HCT116 (cell line): Measurements from ENCODE around the gene TF. TPM values are rescaled to one million over a fixed set of nuclear protein-coding genes. Genes with fewer than 3 reads are reported as not detected.

ENCODE experiments used
- ATAC-seq: fragments of 200-7000 bp; cut with Tn5 transposase; 2 replicates; pipeline ENCODE4 v1.9.1; 2020; ENCODE audit warnings: mild to moderate bottlenecking, moderate library complexity
- BruUV-seq: library from RNA; stranded (reverse); fragments of 400-500 nt; replicated peaks from 2 replicates; lab custom pipeline; 2021; lab: Mats Ljungman, UMichigan
- CTCF ChIA-PET: fragments of 300-600 bp; sonication (Branson Sonifier 250); formaldehyde crosslinking; loops from one replicate; lab custom pipeline; 2021; ENCODE audit warnings: antibody characterized with exemption; lab: Charles Lee
- POLR2A ChIA-PET: fragments of 300-600, 350-600 bp; sonication (Branson Sonifier 250); formaldehyde crosslinking; loops from one replicate; lab custom pipeline; 2021; ENCODE audit warnings: antibody characterized with exemption; lab: Charles Lee
- RAD21 ChIA-PET, 2 experiments: fragments of 300-600 bp; sonication (Branson Sonifier 250); formaldehyde crosslinking; loops; one replicate each; lab custom pipeline; 2023; ENCODE audit warnings: low total read pairs in 2 of 2; ENCODE audit not compliant: uncharacterized antibody in 2 of 2, unreplicated experiment in 2 of 2, low non-redundant PET in 1 of 2; lab: Charles Lee
- DNase-seq: peaks from one replicate; pipeline ENCODE4 v3.0.0-alpha.2; 2010; ENCODE audit warnings: low read depth, low spot score
- H2AFZ ChIP-seq: fragments of 200-600 bp; shearing (Covaris generic), sonication (generic); 2 replicates; pipeline ENCODE4 v1.6.1; 2017; ENCODE audit warnings: low read depth, mixed run types, mixed read lengths, antibody characterized with exemption, low read length; ENCODE audit not compliant: poor library complexity, severe bottlenecking
- H3K27ac ChIP-seq: 2 replicates; pipeline ENCODE4 v1.5.1; 2012; ENCODE audit warnings: low read depth, low read length
- H3K27me3 ChIP-seq: fragments of 200-600 bp; sonication (generic); 2 replicates; pipeline ENCODE4 v1.6.1; 2016; ENCODE audit warnings: mixed run types, low read length, mixed read lengths; ENCODE audit not compliant: insufficient read depth
- H3K36me3 ChIP-seq, 2 experiments: fragments of 200-500 bp in 1 of 2; fragments of 200-600 bp in 1 of 2; sonication (Bioruptor generic) in 1 of 2; sonication (generic) in 1 of 2; 2 replicates each; pipeline versions ENCODE4 v1.5.1 to v1.6.1; 2014 to 2016; ENCODE audit warnings: low read length in 2 of 2, inconsistent platforms in 1 of 2, mixed read lengths in 1 of 2, mixed run types in 1 of 2; ENCODE audit not compliant: insufficient read depth in 2 of 2, control insufficient read depth in 1 of 2
- H3K4me1 ChIP-seq, 2 experiments: fragments of 200-600 bp in 1 of 2; sonication (generic) in 1 of 2; 2 replicates each; pipeline versions ENCODE4 v1.5.1 to v1.6.1; 2012 to 2017; ENCODE audit warnings: low read length in 2 of 2, inconsistent platforms in 1 of 2, mild to moderate bottlenecking in 1 of 2, mixed read lengths in 1 of 2, mixed run types in 1 of 2, moderate library complexity in 1 of 2; ENCODE audit not compliant: insufficient read depth in 2 of 2, control insufficient read depth in 1 of 2
- H3K4me2 ChIP-seq: fragments of 200-600 bp; sonication (generic); 2 replicates; pipeline ENCODE4 v1.6.1; 2017; ENCODE audit warnings: mixed run types, low read length, mixed read lengths
- H3K4me3 ChIP-seq, 2 experiments: fragments of 200-600 bp in 1 of 2; sonication (generic) in 1 of 2; replicated peaks in 1 of 2; 2 replicates each; pipeline ENCODE4 v1.5.1; 2011 to 2016; ENCODE audit warnings: low read length in 2 of 2, control low read depth in 1 of 2, low read depth in 1 of 2, mild to moderate bottlenecking in 1 of 2, mixed read lengths in 1 of 2, mixed run types in 1 of 2
- H3K79me2 ChIP-seq: fragments of 200-600 bp; sonication (generic); 2 replicates; pipeline ENCODE4 v1.6.1; 2017; ENCODE audit warnings: mild to moderate bottlenecking, mixed run types, low read length, moderate library complexity, mixed read lengths; ENCODE audit not compliant: insufficient read depth
- H3K9ac ChIP-seq: fragments of 200-600 bp; sonication (generic); 2 replicates; pipeline ENCODE4 v1.6.1; 2016; ENCODE audit warnings: low read length, mixed read lengths
- H3K9me2 ChIP-seq: fragments of 200-600 bp; sonication (generic), shearing (Covaris generic); 2 replicates; pipeline ENCODE4 v1.6.1; 2017; ENCODE audit warnings: mixed run types, mild to moderate bottlenecking, moderate library complexity; ENCODE audit not compliant: insufficient read depth
- H3K9me3 ChIP-seq, 2 experiments: fragments of 200-500 bp in 1 of 2; fragments of 200-600 bp in 1 of 2; sonication (Bioruptor generic) in 1 of 2; sonication (generic) in 1 of 2; 2 replicates each; pipeline ENCODE4 v1.6.1; 2014 to 2017; ENCODE audit warnings: low read length in 2 of 2, mixed read lengths in 2 of 2, inconsistent platforms in 1 of 2, low read depth in 1 of 2, mild to moderate bottlenecking in 1 of 2, mixed run types in 1 of 2, moderate library complexity in 1 of 2; ENCODE audit not compliant: control insufficient read depth in 1 of 2, insufficient read depth in 1 of 2
- H4K20me1 ChIP-seq: fragments of 200-600 bp; sonication (generic), shearing (Covaris generic); 2 replicates; pipeline ENCODE4 v1.6.1; 2017; ENCODE audit warnings: mixed run types, mild to moderate bottlenecking, moderate library complexity; ENCODE audit not compliant: insufficient read depth
- ATF3 ChIP-seq: IDR thresholded peaks from 2 replicates; pipeline ENCODE4 v1.6.1; 2012
- CBX3 ChIP-seq: IDR thresholded peaks from 2 replicates; pipeline ENCODE4 v1.6.1; 2012; ENCODE audit warnings: low read depth
- EGR1 ChIP-seq: IDR thresholded peaks from 2 replicates; pipeline ENCODE4 v1.6.1; 2012; ENCODE audit warnings: low read depth
- FOSL1 ChIP-seq: IDR thresholded peaks from 2 replicates; pipeline ENCODE4 v1.6.1; 2012; ENCODE audit warnings: low read depth
- JUND ChIP-seq: IDR thresholded peaks from 2 replicates; pipeline ENCODE4 v1.6.1; 2012
- SIN3A ChIP-seq: IDR thresholded peaks from 2 replicates; pipeline ENCODE4 v1.6.1; 2012; ENCODE audit warnings: low read depth
- SP1 ChIP-seq: IDR thresholded peaks from 2 replicates; pipeline ENCODE4 v1.6.1; 2012; ENCODE audit warnings: low read depth
- intact Hi-C: fragments of 100-400 bp; cut with micrococcal nuclease; formaldehyde crosslinking; loops from 2 replicates; pipeline ENCODE4 v1.10.0; 2022
- total RNA-seq: library from RNA; stranded (reverse); gene quantifications from one replicate; pipeline ENCODE4 v1.2.1, GENCODE V29; 2021; ENCODE audit not compliant: unreplicated experiment
- TF ChIP-seq, protein P1 (sequence below), 3 experiments: fragments of 200-600 bp in 1 of 3; sonication (generic) in 1 of 3; IDR thresholded peaks in 2 of 3; conservative IDR thresholded peaks in 1 of 3; 2 replicates each; pipeline ENCODE4 v1.5.1; 2012 to 2017; ENCODE audit warnings: low read depth in 2 of 3, low read length in 2 of 3, antibody characterized with exemption in 1 of 3, borderline replicate concordance in 1 of 3, control low read depth in 1 of 3, mild to moderate bottlenecking in 1 of 3, mixed read lengths in 1 of 3, mixed run types in 1 of 3, moderate library complexity in 1 of 3; ENCODE audit not compliant: insufficient read depth in 1 of 3
- TF ChIP-seq, protein P2 (sequence below): IDR thresholded peaks from 2 replicates; pipeline ENCODE4 v1.6.1; 2012; ENCODE audit warnings: low read depth

The TF gene
- total RNA-seq, 1 experiment from 2014 or later, result 10.4 TPM

GRCh38 chr3:133832802-133833144, 86.6 kb downstream of the TF start:
- no peak for TF ChIP-seq FOSL1
- TF ChIP-seq, protein P1, sequence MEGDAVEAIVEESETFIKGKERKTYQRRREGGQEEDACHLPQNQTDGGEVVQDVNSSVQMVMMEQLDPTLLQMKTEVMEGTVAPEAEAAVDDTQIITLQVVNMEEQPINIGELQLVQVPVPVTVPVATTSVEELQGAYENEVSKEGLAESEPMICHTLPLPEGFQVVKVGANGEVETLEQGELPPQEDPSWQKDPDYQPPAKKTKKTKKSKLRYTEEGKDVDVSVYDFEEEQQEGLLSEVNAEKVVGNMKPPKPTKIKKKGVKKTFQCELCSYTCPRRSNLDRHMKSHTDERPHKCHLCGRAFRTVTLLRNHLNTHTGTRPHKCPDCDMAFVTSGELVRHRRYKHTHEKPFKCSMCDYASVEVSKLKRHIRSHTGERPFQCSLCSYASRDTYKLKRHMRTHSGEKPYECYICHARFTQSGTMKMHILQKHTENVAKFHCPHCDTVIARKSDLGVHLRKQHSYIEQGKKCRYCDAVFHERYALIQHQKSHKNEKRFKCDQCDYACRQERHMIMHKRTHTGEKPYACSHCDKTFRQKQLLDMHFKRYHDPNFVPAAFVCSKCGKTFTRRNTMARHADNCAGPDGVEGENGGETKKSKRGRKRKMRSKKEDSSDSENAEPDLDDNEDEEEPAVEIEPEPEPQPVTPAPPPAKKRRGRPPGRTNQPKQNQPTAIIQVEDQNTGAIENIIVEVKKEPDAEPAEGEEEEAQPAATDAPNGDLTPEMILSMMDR (IDR thresholded peaks at IDR 0.05 in 2 of 3, conservative IDR thresholded peaks at IDR 0.05 in 1 of 3; ENCODE audit: borderline replicate concordance in 1 of 3, insufficient read depth in 1 of 3, low read depth in 2 of 3, low read length in 2 of 3), result 0 out of 6 replicates have a peak, but pooled peaks of 1 of the 3 experiments have one; percentile 3
- H3K4me2 ChIP-seq, result no peak overlapping the region
- H3K4me1 ChIP-seq, result no peaks in the 10 kb centered on the region
- no peak for DNase-seq
- BruUV-seq, result no TSS peak
- no peak overlapping the region for H2AFZ ChIP-seq
- H3K79me2 ChIP-seq, result no peaks in the 10 kb centered on the region
- intact Hi-C loops, result no loop called here
- no peak overlapping the region for H3K27ac ChIP-seq
- H4K20me1 ChIP-seq, result no peaks in the 10 kb centered on the region
- no peak for ATAC-seq
- H3K4me3 ChIP-seq, result no peak overlapping the region
- H3K36me3 ChIP-seq, result no peaks in the 10 kb centered on the region
- CTCF ChIA-PET, result no interaction called here
- H3K9me2 ChIP-seq, result no peaks in the 10 kb centered on the region
- H3K9me3 ChIP-seq, result no peaks in the 10 kb centered on the region
- no peak overlapping the region for H3K9ac ChIP-seq
- RAD21 ChIA-PET, result interaction anchor here in 1 of 2 experiments (0.5 kb wide), 1 partner anchor 410 kb away, joined by 3 read pairs; no protein-coding TSS in a partner anchor
- POLR2A ChIA-PET, result no interaction called here
- no peaks in the 10 kb centered on the region for H3K27me3 ChIP-seq

DNA sequence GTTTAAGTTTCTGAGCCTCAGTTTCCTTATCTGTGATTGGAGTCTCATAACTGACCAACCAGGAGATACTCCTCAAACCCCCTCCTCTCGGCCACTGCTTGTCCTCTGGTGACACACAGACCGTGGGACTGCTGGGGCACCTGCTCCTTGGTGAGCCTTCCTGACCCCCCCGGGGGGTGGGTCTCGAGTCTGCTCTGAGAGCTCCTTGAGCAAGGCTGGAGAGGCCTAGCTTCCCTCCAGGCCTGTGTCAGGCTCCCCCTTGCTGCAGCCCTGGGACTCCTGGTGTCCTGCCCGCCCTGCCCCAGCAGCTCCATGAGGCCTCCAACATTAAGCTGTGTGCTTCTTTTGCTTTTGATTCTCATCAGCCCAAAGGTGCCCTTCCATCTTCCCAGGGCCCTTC, 87.1 kb downstream of the TF start:
- no peak overlapping the region for H3K9ac ChIP-seq
- ChIA-PET CTCF (no interaction called here), RAD21 (no interaction called here), POLR2A (no interaction called here)
- no TSS peak for BruUV-seq
- H3K36me3 ChIP-seq, result no peaks in the 10 kb centered on the region
- no peaks in the 10 kb centered on the region for H3K9me2 ChIP-seq
- H3K27ac ChIP-seq, result no peak overlapping the region
- H3K79me2 ChIP-seq, result no peaks in the 10 kb centered on the region
- ATAC-seq (no peak), DNase-seq (no peak)
- no peak overlapping the region for H3K4me3 ChIP-seq
- H3K9me3 ChIP-seq, result no peaks in the 10 kb centered on the region
- no peak overlapping the region for H2AFZ ChIP-seq
- no peaks in the 10 kb centered on the region for H3K27me3 ChIP-seq
- no peaks in the 10 kb centered on the region for H4K20me1 ChIP-seq
- no peak overlapping the region for H3K4me2 ChIP-seq
- no peaks in the 10 kb centered on the region for H3K4me1 ChIP-seq
- intact Hi-C loops, result no loop called here
- TF ChIP-seq, protein P2, sequence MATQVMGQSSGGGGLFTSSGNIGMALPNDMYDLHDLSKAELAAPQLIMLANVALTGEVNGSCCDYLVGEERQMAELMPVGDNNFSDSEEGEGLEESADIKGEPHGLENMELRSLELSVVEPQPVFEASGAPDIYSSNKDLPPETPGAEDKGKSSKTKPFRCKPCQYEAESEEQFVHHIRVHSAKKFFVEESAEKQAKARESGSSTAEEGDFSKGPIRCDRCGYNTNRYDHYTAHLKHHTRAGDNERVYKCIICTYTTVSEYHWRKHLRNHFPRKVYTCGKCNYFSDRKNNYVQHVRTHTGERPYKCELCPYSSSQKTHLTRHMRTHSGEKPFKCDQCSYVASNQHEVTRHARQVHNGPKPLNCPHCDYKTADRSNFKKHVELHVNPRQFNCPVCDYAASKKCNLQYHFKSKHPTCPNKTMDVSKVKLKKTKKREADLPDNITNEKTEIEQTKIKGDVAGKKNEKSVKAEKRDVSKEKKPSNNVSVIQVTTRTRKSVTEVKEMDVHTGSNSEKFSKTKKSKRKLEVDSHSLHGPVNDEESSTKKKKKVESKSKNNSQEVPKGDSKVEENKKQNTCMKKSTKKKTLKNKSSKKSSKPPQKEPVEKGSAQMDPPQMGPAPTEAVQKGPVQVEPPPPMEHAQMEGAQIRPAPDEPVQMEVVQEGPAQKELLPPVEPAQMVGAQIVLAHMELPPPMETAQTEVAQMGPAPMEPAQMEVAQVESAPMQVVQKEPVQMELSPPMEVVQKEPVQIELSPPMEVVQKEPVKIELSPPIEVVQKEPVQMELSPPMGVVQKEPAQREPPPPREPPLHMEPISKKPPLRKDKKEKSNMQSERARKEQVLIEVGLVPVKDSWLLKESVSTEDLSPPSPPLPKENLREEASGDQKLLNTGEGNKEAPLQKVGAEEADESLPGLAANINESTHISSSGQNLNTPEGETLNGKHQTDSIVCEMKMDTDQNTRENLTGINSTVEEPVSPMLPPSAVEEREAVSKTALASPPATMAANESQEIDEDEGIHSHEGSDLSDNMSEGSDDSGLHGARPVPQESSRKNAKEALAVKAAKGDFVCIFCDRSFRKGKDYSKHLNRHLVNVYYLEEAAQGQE, result no peak
- TF ChIP-seq, protein P1 (IDR thresholded peaks at IDR 0.05 in 2 of 3, conservative IDR thresholded peaks at IDR 0.05 in 1 of 3; ENCODE audit: borderline replicate concordance in 1 of 3, insufficient read depth in 1 of 3, low read depth in 2 of 3, low read length in 2 of 3), result no peak
- TF ChIP-seq JUND (no peak), SIN3A (no peak), ATF3 (no peak), SP1 (no peak), CBX3 (no peak), EGR1 (no peak)
